ENCODE measurements around the gene PDZD8.

DNA sequence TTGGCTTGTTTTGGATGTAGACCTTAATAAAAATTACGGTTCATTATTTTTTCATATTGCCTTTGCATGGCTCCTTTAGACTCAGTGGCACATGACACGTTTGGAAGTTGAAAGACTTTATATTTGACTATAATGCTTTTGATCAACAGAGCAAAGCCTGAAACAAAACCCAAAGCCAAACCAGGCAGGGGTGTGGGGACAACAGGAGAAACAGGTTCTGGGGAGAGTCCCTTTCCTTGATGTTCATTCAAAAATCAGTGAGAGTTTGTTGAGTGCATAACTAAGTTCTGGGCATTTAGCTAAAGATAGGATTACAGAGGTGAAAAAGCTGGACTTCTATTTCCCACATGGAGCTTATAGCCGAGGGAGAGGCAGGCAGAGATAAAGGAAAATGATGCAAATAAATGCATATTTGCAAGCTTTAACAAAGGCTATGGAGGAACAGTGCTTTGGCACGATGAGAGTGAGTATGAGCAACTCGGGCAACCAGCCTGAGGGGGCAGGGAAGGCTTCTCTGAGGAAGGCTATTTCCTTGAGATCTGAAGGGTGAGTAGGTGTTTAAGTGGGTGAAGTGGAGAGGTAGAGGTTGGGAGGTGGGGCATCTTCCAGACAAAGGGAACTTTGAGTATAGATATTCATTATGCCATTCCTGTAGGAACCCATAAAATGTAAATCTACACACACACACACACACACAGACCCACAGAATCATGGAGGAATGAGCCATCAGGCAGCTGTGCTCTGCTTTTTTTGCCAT, 34.5 kb upstream of the PDZD8 start:
- TF ChIP-seq POLR2A (IDR thresholded peaks at IDR 0.05; ENCODE audit: low read depth, low read length), result no peak
- no peak for TF ChIP-seq POLR2AphosphoS5 (IDR thresholded peaks at IDR 0.05; ENCODE audit: low read depth, low read length)
- TF ChIP-seq TAF1 (IDR thresholded peaks at IDR 0.05; ENCODE audit: borderline replicate concordance, low read depth, low read length), result no peak
